Endodermal cell (in vitro differentiated cells): ENCODE data around the gene FOXD3. TPM values are rescaled to one million over a fixed set of nuclear protein-coding genes. Genes with fewer than 3 reads are reported as not detected.

Source experiments
- DNase-seq: peaks from one replicate; pipeline ENCODE4 v3.0.0-alpha.2; 2017
- H3K27ac ChIP-seq: 2 replicates; pipeline ENCODE4 v1.5.1; 2013; ENCODE audit warnings: mild to moderate bottlenecking, low read depth, low read length, moderate library complexity
- H3K27me3 ChIP-seq: 2 replicates; pipeline ENCODE4 v1.6.1; 2013; ENCODE audit warnings: mild to moderate bottlenecking, low read length, moderate library complexity; ENCODE audit not compliant: insufficient read depth, control insufficient read depth, poor library complexity, severe bottlenecking
- H3K36me3 ChIP-seq: 2 replicates; pipeline ENCODE4 v1.7.0; 2013; ENCODE audit warnings: mild to moderate bottlenecking, low read length, moderate library complexity; ENCODE audit not compliant: control insufficient read depth, insufficient read depth
- H3K4me1 ChIP-seq: one replicate; pipeline ENCODE4 v1.7.0; 2013; ENCODE audit warnings: low read length; ENCODE audit not compliant: control insufficient read depth, insufficient read depth
- H3K4me3 ChIP-seq: 2 replicates; pipeline ENCODE4 v1.5.1; 2013; ENCODE audit warnings: mild to moderate bottlenecking, low read length, moderate library complexity
- H3K9ac ChIP-seq: 2 replicates; pipeline ENCODE4 v1.6.1; 2013; ENCODE audit warnings: mild to moderate bottlenecking, low read length, moderate library complexity; ENCODE audit not compliant: poor library complexity, severe bottlenecking; ENCODE audit errors: extremely low read depth
- H3K9me3 ChIP-seq: 2 replicates; pipeline ENCODE4 v1.6.1; 2013; ENCODE audit warnings: mild to moderate bottlenecking, low read length, moderate library complexity; ENCODE audit not compliant: control insufficient read depth
- H3K27ac Mint-ChIP-seq: 2 replicates; pipeline ENCODE4 v1.8.0; 2020; ENCODE audit warnings: mixed read lengths
- H3K27me3 Mint-ChIP-seq: 2 replicates; pipeline ENCODE4 v1.8.0; 2021; ENCODE audit warnings: mild to moderate bottlenecking, mixed read lengths; ENCODE audit not compliant: insufficient read depth
- H3K36me3 Mint-ChIP-seq: 2 replicates; pipeline ENCODE4 v1.8.0; 2020; ENCODE audit warnings: low read depth, mixed read lengths
- H3K4me1 Mint-ChIP-seq: 2 replicates; pipeline ENCODE4 v1.8.0; 2020; ENCODE audit warnings: mixed read lengths
- H3K4me3 Mint-ChIP-seq: 2 replicates; pipeline ENCODE4 v1.8.0; 2020; ENCODE audit warnings: mild to moderate bottlenecking, moderate library complexity, mixed read lengths
- H3K9me3 Mint-ChIP-seq: 2 replicates; pipeline ENCODE4 v1.8.0; 2020; ENCODE audit warnings: mild to moderate bottlenecking, mixed read lengths
- WGBS, 2 experiments: methylation state at CpG; one replicate each; pipeline versions ENCODE4 v1.1.5 to v1.1.7; 2013; ENCODE audit warnings: missing lambda C conversion rate in 2 of 2, mixed read lengths in 1 of 2; ENCODE audit not compliant: insufficient coverage in 1 of 2, insufficient read length in 1 of 2; 5-methylcytosine and 5-hydroxymethylcytosine counted together
- total RNA-seq, 2 donors: library from RNA; stranded (reverse); fragmentation: NEBNext Ultra II Directional in 1 of 2; extraction: Animal tissue kit (Norgen Biotek cat#: 25700) in 1 of 2; gene quantifications; 2 replicates in 1 of 2; 3 replicates in 1 of 2; pipeline ENCODE4 v1.2.1, GENCODE V29; 2021
- TF ChIP-seq, protein P1 (sequence below): fragments of 200-600 bp; sonication (generic); conservative IDR thresholded peaks from 2 replicates; pipeline ENCODE4 v1.5.0; 2021; ENCODE audit warnings: antibody characterized with exemption, mild to moderate bottlenecking

FOXD3 gene
- total RNA-seq, 2 donors from 2014 or later = 0.49 to 14.0 TPM

GRCh38 chr1:63328122-63328521 lies 5.8 kb downstream of the FOXD3 start:
- H3K4me1 Mint-ChIP-seq = peaks cover 30% of the 10 kb centered on the region
- no peak overlapping the region for H3K27ac Mint-ChIP-seq
- 54 to 55% methylated on average over 7 to 8 of the region's 8 CpGs for WGBS, 2 experiments

DNA sequence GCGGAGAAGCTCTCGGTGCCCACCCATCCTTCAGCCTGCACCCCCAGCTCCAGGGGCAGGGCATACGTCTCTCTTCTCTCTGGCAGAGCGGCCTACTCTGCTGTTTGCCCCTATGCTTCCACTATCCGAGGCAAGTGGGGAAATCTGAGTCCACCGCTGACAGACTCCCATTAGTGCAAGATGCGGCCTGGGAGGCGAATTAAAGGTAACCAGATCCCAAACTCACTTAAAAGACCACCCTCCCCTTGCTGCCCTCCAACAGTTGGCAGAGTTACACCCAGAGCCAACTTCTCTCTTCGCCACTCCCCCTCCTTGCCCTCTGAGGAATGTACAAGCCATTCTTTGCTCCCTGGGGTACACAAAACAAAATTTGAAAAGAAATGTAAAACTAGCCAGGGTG lies 6.4 kb downstream of the FOXD3 start:
- H3K27ac Mint-ChIP-seq = no peak overlapping the region
- TF ChIP-seq, protein P1, sequence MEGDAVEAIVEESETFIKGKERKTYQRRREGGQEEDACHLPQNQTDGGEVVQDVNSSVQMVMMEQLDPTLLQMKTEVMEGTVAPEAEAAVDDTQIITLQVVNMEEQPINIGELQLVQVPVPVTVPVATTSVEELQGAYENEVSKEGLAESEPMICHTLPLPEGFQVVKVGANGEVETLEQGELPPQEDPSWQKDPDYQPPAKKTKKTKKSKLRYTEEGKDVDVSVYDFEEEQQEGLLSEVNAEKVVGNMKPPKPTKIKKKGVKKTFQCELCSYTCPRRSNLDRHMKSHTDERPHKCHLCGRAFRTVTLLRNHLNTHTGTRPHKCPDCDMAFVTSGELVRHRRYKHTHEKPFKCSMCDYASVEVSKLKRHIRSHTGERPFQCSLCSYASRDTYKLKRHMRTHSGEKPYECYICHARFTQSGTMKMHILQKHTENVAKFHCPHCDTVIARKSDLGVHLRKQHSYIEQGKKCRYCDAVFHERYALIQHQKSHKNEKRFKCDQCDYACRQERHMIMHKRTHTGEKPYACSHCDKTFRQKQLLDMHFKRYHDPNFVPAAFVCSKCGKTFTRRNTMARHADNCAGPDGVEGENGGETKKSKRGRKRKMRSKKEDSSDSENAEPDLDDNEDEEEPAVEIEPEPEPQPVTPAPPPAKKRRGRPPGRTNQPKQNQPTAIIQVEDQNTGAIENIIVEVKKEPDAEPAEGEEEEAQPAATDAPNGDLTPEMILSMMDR = no peak
- Histone ChIP-seq H3K9ac (no peak overlapping the region), H3K27ac (no peak overlapping the region), H3K9me3 (no peaks in the 10 kb centered on the region), H3K36me3 (no peaks in the 10 kb centered on the region), H3K4me1 (no peaks in the 10 kb centered on the region), H3K27me3 (peaks cover 100% of the 10 kb centered on the region), H3K4me3 (no peak overlapping the region)
- H3K4me3 Mint-ChIP-seq = no peak overlapping the region
- H3K9me3 Mint-ChIP-seq = no peaks in the 10 kb centered on the region
- H3K36me3 Mint-ChIP-seq = no peaks in the 10 kb centered on the region
- 86 to 100% methylated on average over 2 to 9 of the region's 9 CpGs for WGBS, 2 experiments
- peak; percentile 53 for DNase-seq
- peaks cover 30% of the 10 kb centered on the region for H3K4me1 Mint-ChIP-seq
- peaks cover 94% of the 10 kb centered on the region for H3K27me3 Mint-ChIP-seq

More at GRCh38 chr1:63328122-63328521, 5.8 kb downstream of the FOXD3 start:
- H3K9ac ChIP-seq = no peak overlapping the region
- Mint-ChIP-seq H3K27me3 (peaks cover 91% of the 10 kb centered on the region), H3K36me3 (no peaks in the 10 kb centered on the region), H3K4me3 (no peak overlapping the region), H3K9me3 (no peaks in the 10 kb centered on the region)
- H3K36me3 ChIP-seq = no peaks in the 10 kb centered on the region
- H3K4me1 ChIP-seq = no peaks in the 10 kb centered on the region
- TF ChIP-seq, protein P1 = no peak
- H3K4me3 ChIP-seq = no peak overlapping the region
- H3K27ac ChIP-seq = no peak overlapping the region
- peak; percentile 67 for DNase-seq
- peaks cover 100% of the 10 kb centered on the region for H3K27me3 ChIP-seq
- no peaks in the 10 kb centered on the region for H3K9me3 ChIP-seq

DNA sequence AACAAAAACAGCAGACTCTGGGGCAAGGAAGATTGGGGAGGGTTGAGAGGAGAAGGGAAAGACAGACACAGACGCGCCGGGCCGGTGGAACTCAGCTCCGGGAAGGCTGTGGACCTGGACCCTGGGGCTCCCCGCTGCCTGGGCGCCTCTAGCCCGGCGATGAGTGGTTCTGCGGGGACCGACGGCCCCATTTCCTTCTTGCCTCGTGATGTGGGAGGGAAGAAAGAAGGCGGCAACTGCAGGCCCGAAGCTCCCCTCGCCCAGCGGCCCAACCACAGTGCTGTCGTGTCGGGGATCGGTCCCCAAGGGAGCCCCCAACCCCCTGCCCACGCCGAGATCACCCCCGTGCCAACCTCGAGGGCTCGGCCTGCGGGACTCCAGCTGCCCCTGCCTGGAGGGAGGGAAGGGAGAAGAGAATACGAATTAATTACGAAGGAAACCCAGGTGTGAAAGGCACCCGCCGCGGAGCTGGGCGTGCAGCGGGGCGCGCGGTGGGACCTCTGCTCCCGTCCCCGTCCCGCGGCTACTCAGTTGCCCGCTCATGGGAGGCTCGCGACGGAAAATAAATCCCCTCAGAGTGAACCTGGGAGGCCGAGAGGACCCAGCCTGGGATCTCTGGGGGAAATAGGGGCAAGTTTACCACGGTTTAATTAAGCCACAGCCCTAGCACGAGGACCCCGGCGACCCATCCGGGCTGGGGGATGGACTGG lies 7.4 kb downstream of the FOXD3 start:
- DNase-seq = peak; percentile 70
- TF ChIP-seq, protein P1 = no peak
- no peaks in the 10 kb centered on the region for H3K4me1 ChIP-seq
- H3K4me3 ChIP-seq = peak overlapping the region; percentile 65
- no peaks in the 10 kb centered on the region for H3K9me3 Mint-ChIP-seq
- peaks cover 97% of the 10 kb centered on the region for H3K27me3 Mint-ChIP-seq
- no peaks in the 10 kb centered on the region for H3K36me3 Mint-ChIP-seq
- H3K27ac ChIP-seq = no peak overlapping the region
- H3K9me3 ChIP-seq = no peaks in the 10 kb centered on the region
- H3K27me3 ChIP-seq = peaks cover 93% of the 10 kb centered on the region
- no peak overlapping the region for H3K9ac ChIP-seq
- no peaks in the 10 kb centered on the region for H3K36me3 ChIP-seq
- peak overlapping the region; percentile 52 for H3K4me3 Mint-ChIP-seq
- H3K27ac Mint-ChIP-seq = no peak overlapping the region
- 21 to 23% methylated on average over 19 to 50 of the region's 50 CpGs for WGBS, 2 experiments
- peaks cover 30% of the 10 kb centered on the region for H3K4me1 Mint-ChIP-seq
